MG63 (cell line): ENCODE measurements around the gene DGKZ. TPM values are rescaled to one million over a fixed set of nuclear protein-coding genes. Genes with fewer than 3 reads are reported as not detected.
"Not testable (repeated sequence)": the region's sequence is repeated elsewhere in the genome, so short reads cannot be mapped to it uniquely, and the experiment has no call there.

ENCODE experiments used
- DNase-seq: peaks from one replicate; pipeline ENCODE4 v3.0.0-alpha.2; 2020
- H3K27me3 ChIP-seq: fragments of 250-450 bp; sonication (Bioruptor Pico); 2 replicates; pipeline ENCODE4 v1.5.1; 2020; ENCODE audit warnings: mild to moderate bottlenecking, moderate library complexity
- H3K36me3 ChIP-seq: fragments of 250-450 bp; sonication (Bioruptor Pico); 2 replicates; pipeline ENCODE4 v1.5.1; 2020; ENCODE audit warnings: mild to moderate bottlenecking, moderate library complexity
- H3K4me3 ChIP-seq: fragments of 250-450 bp; sonication (Bioruptor Pico); 2 replicates; pipeline ENCODE4 v1.5.1; 2020; ENCODE audit warnings: mild to moderate bottlenecking, moderate library complexity
- H3K9me3 ChIP-seq: fragments of 250-450 bp; sonication (Bioruptor Pico); 2 replicates; pipeline ENCODE4 v1.5.1; 2020; ENCODE audit warnings: mild to moderate bottlenecking, moderate library complexity
- total RNA-seq: library from RNA; depleted of rRNA; stranded (reverse); fragments of >200 nt; shearing (Covaris generic); gene quantifications from 2 replicates; pipeline ENCODE4 v1.2.3, GENCODE V29; 2014; ENCODE audit warnings: low replicate concordance

Gene DGKZ
- total RNA-seq, 1 experiment from 2014 or later: 33.4 TPM

- H3K36me3 ChIP-seq: peaks cover 16% of the 10 kb centered on the region
- no peak overlapping the region for H3K4me3 ChIP-seq
- peak; percentile 57 for DNase-seq
- no peaks in the 10 kb centered on the region for H3K27me3 ChIP-seq
- H3K9me3 ChIP-seq: no peaks in the 10 kb centered on the region
Measured at GRCh38 chr11:46369458-46370152, 22.3 kb downstream of the DGKZ start.

- DNase-seq: no peak
Measured at GRCh38 chr11:46370253-46370652, 23.0 kb downstream of the DGKZ start.

GRCh38 chr11:46371262-46371661 lies 24.0 kb downstream of the DGKZ start:
- DNase-seq, H3K27me3 ChIP-seq, H3K9me3 ChIP-seq, H3K4me3 ChIP-seq: not testable (repeated sequence)
- peaks cover 16% of the 10 kb centered on the region for H3K36me3 ChIP-seq

More at GRCh38 chr11:46370253-46370652, 23.0 kb downstream of the DGKZ start:
- Histone ChIP-seq H3K9me3 (no peaks in the 10 kb centered on the region), H3K4me3 (no peak overlapping the region), H3K27me3 (no peaks in the 10 kb centered on the region), H3K36me3 (peaks cover 16% of the 10 kb centered on the region)

GRCh38 chr11:46372086-46372485 lies 24.8 kb downstream of the DGKZ start:
- no peak overlapping the region for H3K4me3 ChIP-seq

GRCh38 chr11:46372501-46372900 lies 25.2 kb downstream of the DGKZ start:
- not testable (repeated sequence) for DNase-seq, H3K27me3 ChIP-seq, H3K4me3 ChIP-seq, H3K9me3 ChIP-seq
- H3K36me3 ChIP-seq: peaks cover 16% of the 10 kb centered on the region

More at GRCh38 chr11:46372086-46372485, 24.8 kb downstream of the DGKZ start:
- Histone ChIP-seq H3K27me3 (no peaks in the 10 kb centered on the region), H3K9me3 (no peaks in the 10 kb centered on the region), H3K36me3 (peaks cover 16% of the 10 kb centered on the region)
- DNase-seq: no peak

- Histone ChIP-seq H3K36me3 (peaks cover 7% of the 10 kb centered on the region; the same call in 1 of the 2 replicates), H3K4me3 (no peak overlapping the region), H3K9me3 (no peaks in the 10 kb centered on the region), H3K27me3 (no peaks in the 10 kb centered on the region)
- DNase-seq: no peak
Measured at GRCh38 chr11:46373787-46374740, 26.8 kb downstream of the DGKZ start.

GRCh38 chr11:46374815-46375214 lies 27.6 kb downstream of the DGKZ start:
- no peak overlapping the region for H3K4me3 ChIP-seq
- no peak for DNase-seq
- H3K36me3 ChIP-seq: peaks cover 4% of the 10 kb centered on the region; the same call in 1 of the 2 replicates
- no peaks in the 10 kb centered on the region for H3K9me3 ChIP-seq
- H3K27me3 ChIP-seq: no peaks in the 10 kb centered on the region

GRCh38 chr11:46375392-46376101 lies 28.3 kb downstream of the DGKZ start:
- Histone ChIP-seq H3K27me3 (no peaks in the 10 kb centered on the region), H3K4me3 (no peak overlapping the region), H3K9me3 (no peaks in the 10 kb centered on the region), H3K36me3 (no peaks in the 10 kb centered on the region; the same call in 1 of the 2 replicates)
- no peak for DNase-seq

GRCh38 chr11:46376258-46377050 lies 29.2 kb downstream of the DGKZ start:
- no peaks in the 10 kb centered on the region for H3K9me3 ChIP-seq
- no peak overlapping the region for H3K4me3 ChIP-seq
- H3K27me3 ChIP-seq: no peaks in the 10 kb centered on the region
- H3K36me3 ChIP-seq: no peaks in the 10 kb centered on the region; the same call in 1 of the 2 replicates
- DNase-seq: no peak

GRCh38 chr11:46377290-46377689 lies 30.0 kb downstream of the DGKZ start:
- H3K36me3 ChIP-seq: no peaks in the 10 kb centered on the region; the same call in 1 of the 2 replicates
- no peak overlapping the region for H3K4me3 ChIP-seq

GRCh38 chr11:46377831-46378230 lies 30.6 kb downstream of the DGKZ start:
- no peaks in the 10 kb centered on the region for H3K9me3 ChIP-seq
- H3K27me3 ChIP-seq: no peaks in the 10 kb centered on the region
- H3K4me3 ChIP-seq: no peak overlapping the region
- no peaks in the 10 kb centered on the region; the same call in 1 of the 2 replicates for H3K36me3 ChIP-seq
- no peak for DNase-seq

More at GRCh38 chr11:46377290-46377689, 30.0 kb downstream of the DGKZ start:
- H3K27me3 ChIP-seq: no peaks in the 10 kb centered on the region
- no peaks in the 10 kb centered on the region for H3K9me3 ChIP-seq
- DNase-seq: no peak

- no peaks in the 10 kb centered on the region for H3K9me3 ChIP-seq
- DNase-seq: no peak
- no peaks in the 10 kb centered on the region for H3K27me3 ChIP-seq
- no peaks in the 10 kb centered on the region; the same call in 1 of the 2 replicates for H3K36me3 ChIP-seq
- H3K4me3 ChIP-seq: no peak overlapping the region
Measured at GRCh38 chr11:46378296-46378695, 31.0 kb downstream of the DGKZ start.

GRCh38 chr11:46378811-46379481 lies 31.7 kb downstream of the DGKZ start:
- no peaks in the 10 kb centered on the region; the same call in 1 of the 2 replicates for H3K36me3 ChIP-seq
- no peak for DNase-seq

GRCh38 chr11:46379482-46380293 lies 32.4 kb downstream of the DGKZ start:
- H3K4me3 ChIP-seq, DNase-seq, H3K36me3 ChIP-seq: not testable (repeated sequence)

More at GRCh38 chr11:46378811-46379481, 31.7 kb downstream of the DGKZ start:
- Histone ChIP-seq H3K27me3 (no peaks in the 10 kb centered on the region), H3K4me3 (no peak overlapping the region), H3K9me3 (no peaks in the 10 kb centered on the region)

More at GRCh38 chr11:46379482-46380293, 32.4 kb downstream of the DGKZ start:
- not testable (repeated sequence) for H3K27me3 ChIP-seq, H3K9me3 ChIP-seq
